ENCODE results near the gene ATF5.
A peak's percentile ranks its signal among the peaks of the same experiment; 100 is the strongest.

- peak; percentile 88 to 97 (median 93) for TF ChIP-seq CTCF (IDR thresholded peaks at IDR 0.05; ENCODE audit: control extremely low read depth in 1 of 3, insufficient read depth in 1 of 3, low read depth in 1 of 3, low read length in 3 of 3)
- TF ChIP-seq CHD2 (IDR thresholded peaks at IDR 0.05; ENCODE audit: low read length), result no peak
- TF ChIP-seq POLR2AphosphoS5 (IDR thresholded peaks at IDR 0.05; ENCODE audit: low read depth, low read length), result no peak
These were observed 8.9 kb downstream of the ATF5 start for GRCh38 chr19:49937750-49938381.

Measured in H1 (cell line).